ENCODE data around the gene HIC1. TPM values are rescaled to one million over a fixed set of nuclear protein-coding genes. Genes with fewer than 3 reads are reported as not detected.

Gene HIC1
- total and polyA plus RNA-seq, 2 of the 4 experiments (the other 2 are of a cell fraction) = 10.4 to 23.0 TPM

GRCh38 chr17:2033153-2033552 lies 21.8 kb upstream of the HIC1 start:
- CTCF ChIA-PET = interaction anchor here (1.2 kb wide), 1 partner anchor 124 kb away, joined by 3 read pairs; no protein-coding TSS in a partner anchor
- in situ Hi-C loops (cut with MboI; ENCODE audit: low sequenced_read_pairs) = loop anchor here (25.0 kb wide), 1 partner anchor 321 kb away; the partner anchor contains the start of genes TLCD2 and WDR81
- no peak overlapping the region for H3K4me3 ChIP-seq (ENCODE audit: insufficient read depth, low read depth, low read length)

More at GRCh38 chr17:2033153-2033552, 21.8 kb upstream of the HIC1 start:
- peak overlapping the region; percentile 91; the same call in 1 of the 2 replicates for H2AK5ac ChIP-seq (ENCODE audit: low read depth, low read length)
- H3K27me3 ChIP-seq (ENCODE audit: control insufficient read depth, insufficient read depth, low read length) = no peaks in the 10 kb centered on the region; the same call in 1 of the 2 replicates
- H3K4ac ChIP-seq (ENCODE audit: low read depth, low read length) = peak overlapping the region; percentile 86
- H4K20me1 ChIP-seq (ENCODE audit: insufficient read depth, low read length) = peaks cover 3% of the 10 kb centered on the region; the same call in 1 of the 2 replicates
- H2AFZ ChIP-seq (replicated peaks; ENCODE audit: low read length, poor library complexity) = no peak overlapping the region
- H4K5ac ChIP-seq (ENCODE audit: low read depth, low read length) = peak overlapping the region; percentile 2
- dilution Hi-C loops (cut with HindIII; ENCODE audit: low sequenced_read_pairs, unreplicated experiment) (no loop called here), intact Hi-C loops (cut with micrococcal nuclease) (loop anchor here (5.0 kb wide), 1 partner anchor 456 kb away; no protein-coding TSS in a partner anchor)
- ATAC-seq (ENCODE audit: low read depth) (peak; percentile 1; the same call in 1 of the 2 replicates), DNase-seq (no peak)
- H3K56ac ChIP-seq (ENCODE audit: extremely low read depth, insufficient read depth, low read length) = no peak overlapping the region; the same call in 1 of the 2 replicates
- BruUV-seq (replicated peaks) = no TSS peak
- H2AK9ac ChIP-seq (replicated peaks; ENCODE audit: low read depth, low read length, poor library complexity) = peak overlapping the region; percentile 3
- 0 out of 2 replicates have a peak overlapping the region, but pooled peaks have one; percentile 17 for H3K23ac ChIP-seq (ENCODE audit: low read depth, low read length)
- peak overlapping the region; percentile 80 for H2BK120ac ChIP-seq (ENCODE audit: low read depth, low read length)
- WGBS, 2 experiments (ENCODE audit: extremely low coverage in 2 of 2, insufficient read length in 1 of 2) = 80% methylated on average over 1 of the region's 7 CpGs; no CpG with 5 or more reads in 1 of the 2 experiments
- H3K14ac ChIP-seq (replicated peaks; ENCODE audit: low read depth, low read length) = peak overlapping the region; percentile 68
- peaks cover 27% of the 10 kb centered on the region for H3K36me3 ChIP-seq (ENCODE audit: control insufficient read depth, insufficient read depth, low read length)
- H4K8ac ChIP-seq (ENCODE audit: low read depth in 2 of 2, low read length in 2 of 2) = peak overlapping the region; percentile 17 to 80; a peak in 2 of 4 replicates
- H3K9me3 ChIP-seq (ENCODE audit: control insufficient read depth, insufficient read depth, low read length) = no peaks in the 10 kb centered on the region
- H3K79me1 ChIP-seq (ENCODE audit: low read depth in 1 of 2, low read length in 2 of 2) = peaks cover 17 to 44% of the 10 kb centered on the region in 2 experiments
- peak overlapping the region; percentile 39 for H3K4me2 ChIP-seq (ENCODE audit: low read depth, low read length)
- no peak overlapping the region for H2BK15ac ChIP-seq (ENCODE audit: low read depth, low read length)
- peaks cover 17% of the 10 kb centered on the region for H3K4me1 ChIP-seq (ENCODE audit: control insufficient read depth, insufficient read depth, low read length)
- H3K18ac ChIP-seq (ENCODE audit: low read depth, low read length) = peak overlapping the region; percentile 82
- no peak overlapping the region for H3K9ac ChIP-seq (ENCODE audit: low read depth, low read length)
- peak overlapping the region; percentile 63 for H2BK20ac ChIP-seq (ENCODE audit: low read depth, low read length)
- TF ChIP-seq BHLHE40 (IDR thresholded peaks at IDR 0.05; ENCODE audit: low read depth, low read length) = peak; percentile 69; the same call in 1 of the 2 replicates
- no peak for TF ChIP-seq POLR2A (IDR thresholded peaks at IDR 0.05; ENCODE audit: low read depth, low read length)
- H2BK5ac ChIP-seq (ENCODE audit: low read depth, low read length, poor library complexity, severe bottlenecking) = peak overlapping the region; percentile 72
- peaks cover 16% of the 10 kb centered on the region for H3K9me1 ChIP-seq (ENCODE audit: insufficient read depth, low read length)
- peak overlapping the region; percentile 83 for H3K27ac ChIP-seq (ENCODE audit: insufficient read depth, low read length)
- peak overlapping the region; percentile 80 for H4K91ac ChIP-seq (ENCODE audit: insufficient read depth, low read depth, low read length)
- POLR2A ChIA-PET (ENCODE audit: unreplicated experiment) = no interaction called here
